Panc1 (cell line): ENCODE results near the gene SPIB. TPM values are rescaled to one million over a fixed set of nuclear protein-coding genes. Genes with fewer than 3 reads are reported as not detected.

ENCODE experiments used
- ATAC-seq: fragments of 200-7000 bp; cut with Tn5 transposase; 2 replicates; pipeline ENCODE4 v1.9.1; 2020; ENCODE audit warnings: mild to moderate bottlenecking, moderate library complexity
- BruUV-seq: library from RNA; stranded (reverse); fragments of 400-500 nt; replicated peaks from 2 replicates; lab custom pipeline; 2021; lab: Mats Ljungman, UMichigan
- CTCF ChIA-PET: fragments of 300-600 bp; sonication (Branson Sonifier 250); formaldehyde crosslinking; loops from one replicate; lab custom pipeline; 2022; ENCODE audit warnings: antibody characterized with exemption; lab: Charles Lee
- POLR2A ChIA-PET: fragments of 300-600 bp; sonication (Branson Sonifier 250); formaldehyde crosslinking; loops from one replicate; lab custom pipeline; 2022; ENCODE audit warnings: antibody characterized with exemption; lab: Charles Lee
- DNase-seq: peaks from one replicate; pipeline ENCODE4 v3.0.0-alpha.2; 2010; ENCODE audit warnings: low read depth, low spot score
- H3K27ac ChIP-seq: 2 replicates; pipeline ENCODE4 v1.5.1; 2011; ENCODE audit warnings: mild to moderate bottlenecking, low read length, inconsistent platforms
- H3K27me3 ChIP-seq: fragments of 200-500 bp; sonication (Bioruptor generic); 2 replicates; pipeline ENCODE4 v1.6.0; 2014; ENCODE audit warnings: low read length, inconsistent platforms; ENCODE audit not compliant: control insufficient read depth, insufficient read depth
- H3K36me3 ChIP-seq: fragments of 200-500 bp; sonication (Bioruptor generic); 2 replicates; pipeline ENCODE4 v1.5.1; 2014; ENCODE audit warnings: inconsistent platforms, mild to moderate bottlenecking, low read length, moderate library complexity; ENCODE audit not compliant: control insufficient read depth, insufficient read depth
- H3K4me1 ChIP-seq: 2 replicates; pipeline ENCODE4 v1.5.1; 2011; ENCODE audit warnings: inconsistent platforms, mild to moderate bottlenecking, low read length, moderate library complexity; ENCODE audit not compliant: control insufficient read depth, insufficient read depth
- H3K4me3 ChIP-seq, 2 experiments: 2 replicates each; pipeline ENCODE4 v1.5.1; 2011 to 2012; ENCODE audit warnings: low read depth in 2 of 2, low read length in 2 of 2, mild to moderate bottlenecking in 2 of 2, inconsistent platforms in 1 of 2, moderate library complexity in 1 of 2
- H3K9me3 ChIP-seq: fragments of 200-500 bp; sonication (Bioruptor generic); 2 replicates; pipeline ENCODE4 v1.5.1; 2014; ENCODE audit warnings: low read depth, mild to moderate bottlenecking, inconsistent platforms, low read length, moderate library complexity; ENCODE audit not compliant: control insufficient read depth, insufficient read depth
- CTCF ChIP-seq: fragments of 450-650 bp; IDR thresholded peaks from 2 replicates; pipeline ENCODE4 v1.5.1; 2017; ENCODE audit warnings: mild to moderate bottlenecking
- POLR2AphosphoS5 ChIP-seq: IDR thresholded peaks from 2 replicates; pipeline ENCODE4 v1.6.1; 2012; ENCODE audit warnings: mild to moderate bottlenecking, low read depth, low read length, moderate library complexity
- REST ChIP-seq, 2 experiments: IDR thresholded peaks; 2 replicates each; pipeline ENCODE4 v1.6.1; 2011 to 2012; ENCODE audit warnings: low read depth in 2 of 2, control low read depth in 1 of 2, low read length in 1 of 2, mild to moderate bottlenecking in 1 of 2, moderate library complexity in 1 of 2; ENCODE audit not compliant: insufficient read depth in 1 of 2
- SIN3A ChIP-seq: IDR thresholded peaks from 2 replicates; pipeline ENCODE4 v1.6.1; 2012; ENCODE audit warnings: low read depth, mild to moderate bottlenecking, low read length, moderate library complexity, borderline replicate concordance; ENCODE audit not compliant: insufficient read depth
- TCF7L2 ChIP-seq: IDR thresholded peaks from 2 replicates; pipeline ENCODE4 v1.6.1; 2011; ENCODE audit warnings: mild to moderate bottlenecking, low read depth, low read length, inconsistent platforms
- in situ Hi-C: cut with HindIII; loops from 2 replicates; pipeline ENCODE4 v1.10.0; 2016; ENCODE audit warnings: low sequenced_read_pairs, low pct_unique_long_range_greater_than_20kb
- intact Hi-C: fragments of 100-400 bp; cut with micrococcal nuclease; formaldehyde crosslinking; loops from one replicate; pipeline ENCODE4 v1.10.0; 2022; ENCODE audit not compliant: unreplicated experiment
- total RNA-seq: library from RNA; stranded (reverse); gene quantifications from one replicate; pipeline ENCODE4 v1.2.1, GENCODE V29; 2021; ENCODE audit not compliant: unreplicated experiment

The SPIB gene
- total RNA-seq, 1 experiment from 2014 or later: not detected

DNA sequence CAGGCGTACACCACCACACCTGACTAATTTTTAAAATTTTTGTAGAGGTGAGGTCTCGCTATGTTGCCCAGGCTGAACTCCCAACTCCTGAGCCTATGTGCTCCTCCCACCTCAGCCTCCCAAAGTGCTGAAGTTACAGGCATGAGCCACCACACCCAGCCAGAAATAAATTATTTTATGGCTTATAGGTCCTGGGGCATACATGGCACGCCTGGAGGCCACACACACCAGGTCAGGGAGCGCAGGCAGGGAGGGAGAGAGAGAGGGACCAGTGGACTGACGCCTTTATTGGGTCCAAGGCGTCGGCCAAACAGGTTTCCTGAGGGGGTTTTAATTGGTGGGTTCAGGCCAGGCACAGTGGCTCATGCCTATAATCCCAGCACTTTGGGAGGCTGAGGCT lies 6.8 kb downstream of the SPIB start:
- H3K36me3 ChIP-seq: no peaks in the 10 kb centered on the region
- H3K27ac ChIP-seq: no peak overlapping the region
- H3K27me3 ChIP-seq: no peaks in the 10 kb centered on the region
- intact Hi-C loops (no loop called here), in situ Hi-C loops (no loop called here)
- CTCF ChIA-PET: no interaction called here
- ATAC-seq: no peak
- no peak for DNase-seq
- TF ChIP-seq POLR2AphosphoS5 (no peak), SIN3A (no peak), TCF7L2 (no peak), CTCF (no peak), REST (IDR thresholded peaks at IDR 0.05; ENCODE audit: insufficient read depth in 1 of 2, low read depth in 2 of 2, low read length in 1 of 2) (no peak)
- H3K4me3 ChIP-seq: no peak overlapping the region
- POLR2A ChIA-PET: no interaction called here
- H3K4me1 ChIP-seq: no peaks in the 10 kb centered on the region
- no peaks in the 10 kb centered on the region for H3K9me3 ChIP-seq
- no TSS peak for BruUV-seq

- Histone ChIP-seq H3K9me3 (no peaks in the 10 kb centered on the region), H3K27me3 (no peaks in the 10 kb centered on the region), H3K4me1 (no peaks in the 10 kb centered on the region), H3K4me3 (peak overlapping the region; percentile 21 to 36), H3K36me3 (no peaks in the 10 kb centered on the region), H3K27ac (no peak overlapping the region)
- ATAC-seq (no peak), DNase-seq (no peak)
- BruUV-seq: no TSS peak
- in situ Hi-C loops (no loop called here), intact Hi-C loops (no loop called here)
- ChIA-PET POLR2A (interaction anchor here (0.6 kb wide), 1 partner anchor 160 kb away, joined by 3 read pairs; no protein-coding TSS in a partner anchor), CTCF (interaction anchor here (0.6 kb wide), 1 partner anchor 60 kb away, joined by 11 read pairs; no protein-coding TSS in a partner anchor)
- TF ChIP-seq REST (IDR thresholded peaks at IDR 0.05; ENCODE audit: insufficient read depth in 1 of 2, low read depth in 2 of 2, low read length in 1 of 2) (no peak), POLR2AphosphoS5 (no peak), CTCF (no peak), TCF7L2 (no peak), SIN3A (no peak)
Measured at GRCh38 chr19:50427318-50427925, 8.7 kb downstream of the SPIB start.
